B cell (primary cell): ENCODE data around the gene KIF9. TPM values are rescaled to one million over a fixed set of nuclear protein-coding genes. Genes with fewer than 3 reads are reported as not detected.
"Not testable (repeated sequence)": the region's sequence is repeated elsewhere in the genome, so short reads cannot be mapped to it uniquely, and the experiment has no call there.

Source experiments
- ATAC-seq: fragments of 200-7000 bp; cut with Tn5 transposase; one replicate; pipeline ENCODE4 v1.10.0; 2021; ENCODE audit warnings: low read depth, mild to moderate bottlenecking, moderate number of reproducible peaks, moderate library complexity
- CTCF ChIA-PET: fragments of 350-600 bp; sonication (Branson Sonifier 250); formaldehyde crosslinking; loops from one replicate; lab custom pipeline; 2021; ENCODE audit warnings: antibody characterized with exemption, inconsistent platforms; lab: Charles Lee
- POLR2A ChIA-PET: fragments of 350-600 bp; sonication (Branson Sonifier 250); formaldehyde crosslinking; loops from one replicate; lab custom pipeline; 2021; ENCODE audit warnings: antibody characterized with exemption; lab: Charles Lee
- DNase-seq: peaks from one replicate; pipeline ENCODE4 v3.0.0; 2013
- H2AFZ ChIP-seq: 2 replicates; pipeline ENCODE4 v1.6.1; 2012; ENCODE audit warnings: mild to moderate bottlenecking, low read depth, low read length; ENCODE audit not compliant: insufficient read depth, poor library complexity, severe bottlenecking
- H3K27ac ChIP-seq, 2 donors: 1 replicate in 1 of 2; 2 replicates in 1 of 2; pipeline ENCODE4 v1.5.1; 2012 to 2013; ENCODE audit warnings: low read length in 2 of 2, mild to moderate bottlenecking in 2 of 2, moderate library complexity in 1 of 2
- H3K27me3 ChIP-seq, 4 experiments: fragments of 200-600 bp in 1 of 4; sonication (generic) in 1 of 4; replicated peaks in 1 of 4; 1 replicate in 2 of 4; 2 replicates in 2 of 4; pipeline versions ENCODE4 v1.6.1 to v1.7.0; 2013 to 2016; ENCODE audit warnings: low read length in 3 of 4, mild to moderate bottlenecking in 2 of 4, mixed read lengths in 1 of 4, moderate library complexity in 1 of 4; ENCODE audit not compliant: insufficient read depth in 4 of 4, control insufficient read depth in 3 of 4; ENCODE audit errors: control extremely low read depth in 1 of 4
- H3K36me3 ChIP-seq, 2 experiments: replicated peaks in 1 of 2; 1 replicate in 1 of 2; 2 replicates in 1 of 2; pipeline versions ENCODE4 v1.6.1 to v1.7.1; 2013; ENCODE audit warnings: low read length in 1 of 2; ENCODE audit not compliant: insufficient read depth in 2 of 2, control insufficient read depth in 1 of 2; ENCODE audit errors: control extremely low read depth in 1 of 2, extremely low read depth in 1 of 2
- H3K4me1 ChIP-seq, 2 donors: fragments of 200-600 bp in 1 of 2; sonication (generic) in 1 of 2; 1 replicate in 1 of 2; 2 replicates in 1 of 2; pipeline versions ENCODE4 v1.5.1 to v1.6.1; 2013 to 2017; ENCODE audit warnings: low read length in 2 of 2; ENCODE audit not compliant: control insufficient read depth in 2 of 2, insufficient read depth in 2 of 2
- H3K4me2 ChIP-seq: replicated peaks from 2 replicates; pipeline ENCODE3; 2012; ENCODE audit warnings: mild to moderate bottlenecking, low read depth, low read length; ENCODE audit not compliant: poor library complexity, severe bottlenecking
- H3K4me3 ChIP-seq, 5 experiments: fragments of 200-600 bp in 1 of 5; sonication (generic) in 1 of 5; 1 replicate in 3 of 5; 2 replicates in 2 of 5; pipeline versions ENCODE4 v1.5.1 to v1.7.0; 2011 to 2016; ENCODE audit warnings: low read length in 4 of 5, mild to moderate bottlenecking in 4 of 5, low read depth in 2 of 5, control low read depth in 1 of 5, moderate library complexity in 1 of 5; ENCODE audit not compliant: insufficient read depth in 1 of 5; ENCODE audit errors: control extremely low read depth in 1 of 5, extremely low read depth in 1 of 5
- H3K79me2 ChIP-seq: fragments of 200-600 bp; sonication (generic); one replicate; pipeline ENCODE4 v1.6.0; 2016; ENCODE audit warnings: low read length; ENCODE audit not compliant: control insufficient read depth, insufficient read depth
- H3K9ac ChIP-seq: fragments of 200-600 bp; sonication (generic); 2 replicates; pipeline ENCODE4 v1.6.1; 2017; ENCODE audit warnings: mild to moderate bottlenecking, low read length, moderate library complexity
- H3K9me3 ChIP-seq, 3 donors: one replicate each; pipeline versions ENCODE4 v1.6.1 to v1.7.1; 2013; ENCODE audit warnings: low read length in 2 of 3; ENCODE audit not compliant: control insufficient read depth in 2 of 3, insufficient read depth in 1 of 3; ENCODE audit errors: control extremely low read depth in 1 of 3
- H4K20me1 ChIP-seq: 2 replicates; pipeline ENCODE4 v1.6.0; 2012; ENCODE audit warnings: mild to moderate bottlenecking, low read length; ENCODE audit not compliant: insufficient read depth, control insufficient read depth, poor library complexity, severe bottlenecking
- H3K27ac Mint-ChIP-seq: one replicate; pipeline ENCODE4 v1.8.0; 2021; ENCODE audit warnings: mixed read lengths
- H3K27me3 Mint-ChIP-seq: one replicate; pipeline ENCODE4 v1.8.0; 2021; ENCODE audit warnings: mixed read lengths
- H3K4me1 Mint-ChIP-seq: one replicate; pipeline ENCODE4 v1.8.0; 2021; ENCODE audit warnings: mixed read lengths
- H3K4me3 Mint-ChIP-seq: one replicate; pipeline ENCODE4 v1.8.0; 2021; ENCODE audit warnings: mixed read lengths
- H3K9me3 Mint-ChIP-seq: one replicate; pipeline ENCODE4 v1.8.0; 2022; ENCODE audit warnings: mixed read lengths; ENCODE audit not compliant: insufficient read depth
- EZH2 ChIP-seq: IDR thresholded peaks from 2 replicates; pipeline ENCODE4 v1.6.1; 2012; ENCODE audit warnings: borderline replicate concordance, low read depth, mild to moderate bottlenecking, moderate library complexity, low read length; ENCODE audit not compliant: insufficient read depth, poor library complexity, severe bottlenecking
- WGBS: methylation state at CpG from one replicate; pipeline ENCODE4 v1.1.5; 2013; ENCODE audit warnings: missing lambda C conversion rate; ENCODE audit not compliant: insufficient coverage; 5-methylcytosine and 5-hydroxymethylcytosine counted together
- intact Hi-C: fragments of 100-400 bp; cut with micrococcal nuclease; formaldehyde crosslinking; loops from one replicate; pipeline ENCODE4 v1.10.0; 2022
- polyA plus RNA-seq: library from polyadenylated mRNA; depleted of rRNA; stranded (reverse); fragments of >200 nt; gene quantifications from 2 replicates; pipeline ENCODE4 v1.2.3, GENCODE V29; 2012
- total RNA-seq, 2 donors: library from RNA; stranded (reverse); fragments of 120-200 nt in 1 of 2; gene quantifications; 1 replicate in 1 of 2; 2 replicates in 1 of 2; pipeline versions ENCODE4 v1.2.3 to v1.2.4, GENCODE V29; 2013 to 2022

KIF9 gene
- total and polyA plus RNA-seq, 2 donors (not counting 1 experiment from before 2014, with no cell fraction given) = 3.0 to 3.8 TPM

GRCh38 chr3:47251689-47252088, 30.9 kb downstream of the KIF9 start:
- peak overlapping the region; percentile 10 for H2AFZ ChIP-seq
- H3K27me3 Mint-ChIP-seq = no peaks in the 10 kb centered on the region
- H3K27ac Mint-ChIP-seq = no peak overlapping the region
- 100% methylated on average over 1 of the region's 5 CpGs for WGBS
- H3K27ac ChIP-seq = no peak overlapping the region
- H3K4me2 ChIP-seq = no peak overlapping the region
- no peak for TF ChIP-seq EZH2
- no peaks in the 10 kb centered on the region for H3K79me2 ChIP-seq
- no peaks in the 10 kb centered on the region for H3K4me1 Mint-ChIP-seq
- H3K9me3 Mint-ChIP-seq = no peaks in the 10 kb centered on the region
- no peak for DNase-seq
- no peaks in the 10 kb centered on the region for H3K9me3 ChIP-seq
- H3K36me3 ChIP-seq = no peaks in the 10 kb centered on the region
- H4K20me1 ChIP-seq = no peaks in the 10 kb centered on the region
- no peak overlapping the region for H3K4me3 Mint-ChIP-seq
- ATAC-seq = no peak
- ChIA-PET CTCF (interaction anchor here (0.6 to 1.8 kb wide), 2 partner anchors 72 to 76 kb away, joined by 3 to 12 read pairs; no protein-coding TSS in a partner anchor), POLR2A (no interaction called here)
- H3K4me1 ChIP-seq = no peaks in the 10 kb centered on the region
- H3K9ac ChIP-seq = no peak overlapping the region
- no peak overlapping the region for H3K4me3 ChIP-seq
- intact Hi-C loops = no loop called here
- H3K27me3 ChIP-seq = no peaks in the 10 kb centered on the region

- H3K36me3 ChIP-seq, H3K27ac ChIP-seq, H3K9me3 ChIP-seq, intact Hi-C loops, H3K27me3 ChIP-seq, H3K4me3 Mint-ChIP-seq, H3K79me2 ChIP-seq, H3K4me1 ChIP-seq, H2AFZ ChIP-seq, H3K27ac Mint-ChIP-seq, H3K4me2 ChIP-seq, ATAC-seq, H3K27me3 Mint-ChIP-seq, H3K4me1 Mint-ChIP-seq, H3K9me3 Mint-ChIP-seq, H3K9ac ChIP-seq, H4K20me1 ChIP-seq, POLR2A ChIA-PET, DNase-seq, H3K4me3 ChIP-seq: not testable (repeated sequence)
- CTCF ChIA-PET = interaction anchor here (0.6 to 1.8 kb wide), 2 partner anchors 73 to 77 kb away, joined by 3 to 12 read pairs; no protein-coding TSS in a partner anchor
- WGBS = 100% methylated on average over 2 of the region's 3 CpGs
Measured at GRCh38 chr3:47251085-47251484, 31.5 kb downstream of the KIF9 start.
